Immature natural killer cell (primary cell): ENCODE data around the gene IPCEF1. TPM values are rescaled to one million over a fixed set of nuclear protein-coding genes. Genes with fewer than 3 reads are reported as not detected.
A peak's percentile ranks its signal among the peaks of the same experiment; 100 is the strongest.

Experiments
- DNase-seq, 3 donors: peaks; one replicate each; pipeline ENCODE4 v3.0.0; 2022; ENCODE audit warnings: mixed read lengths in 1 of 3
- H3K27ac Mint-ChIP-seq, 6 donors: one replicate each; pipeline ENCODE4 v1.8.0; 2020; ENCODE audit warnings: mixed read lengths in 6 of 6, mild to moderate bottlenecking in 5 of 6, inconsistent platforms in 4 of 6, moderate library complexity in 3 of 6
- H3K27me3 Mint-ChIP-seq, 3 donors: one replicate each; pipeline ENCODE4 v1.8.0; 2020 to 2021; ENCODE audit warnings: low read depth in 3 of 3, mild to moderate bottlenecking in 3 of 3, mixed read lengths in 3 of 3, moderate library complexity in 3 of 3, inconsistent platforms in 1 of 3
- H3K36me3 Mint-ChIP-seq, 3 donors: one replicate each; pipeline ENCODE4 v1.8.0; 2020; ENCODE audit warnings: mixed read lengths in 3 of 3, inconsistent platforms in 2 of 3, mild to moderate bottlenecking in 2 of 3
- H3K4me1 Mint-ChIP-seq, 2 donors: one replicate each; pipeline ENCODE4 v1.8.0; 2020; ENCODE audit warnings: inconsistent platforms in 2 of 2, mild to moderate bottlenecking in 2 of 2, mixed read lengths in 2 of 2, moderate library complexity in 1 of 2
- H3K4me3 Mint-ChIP-seq, 5 donors: one replicate each; pipeline ENCODE4 v1.8.0; 2020; ENCODE audit warnings: mild to moderate bottlenecking in 5 of 5, mixed read lengths in 5 of 5, inconsistent platforms in 3 of 5, moderate library complexity in 3 of 5
- H3K9me3 Mint-ChIP-seq, 6 donors: one replicate each; pipeline ENCODE4 v1.8.0; 2020; ENCODE audit warnings: mild to moderate bottlenecking in 6 of 6, mixed read lengths in 6 of 6, inconsistent platforms in 4 of 6, moderate library complexity in 3 of 6
- polyA plus RNA-seq, 3 donors: library from polyadenylated mRNA; unstranded; fragments of 300-500 nt; fragmentation: Illumina TruSeq; gene quantifications; one replicate each; pipeline ENCODE4 v1.2.3, GENCODE V29; 2021

The IPCEF1 gene
- polyA plus RNA-seq, 3 donors from 2014 or later = 31.2 to 54.3 (median 35.2) TPM

DNA sequence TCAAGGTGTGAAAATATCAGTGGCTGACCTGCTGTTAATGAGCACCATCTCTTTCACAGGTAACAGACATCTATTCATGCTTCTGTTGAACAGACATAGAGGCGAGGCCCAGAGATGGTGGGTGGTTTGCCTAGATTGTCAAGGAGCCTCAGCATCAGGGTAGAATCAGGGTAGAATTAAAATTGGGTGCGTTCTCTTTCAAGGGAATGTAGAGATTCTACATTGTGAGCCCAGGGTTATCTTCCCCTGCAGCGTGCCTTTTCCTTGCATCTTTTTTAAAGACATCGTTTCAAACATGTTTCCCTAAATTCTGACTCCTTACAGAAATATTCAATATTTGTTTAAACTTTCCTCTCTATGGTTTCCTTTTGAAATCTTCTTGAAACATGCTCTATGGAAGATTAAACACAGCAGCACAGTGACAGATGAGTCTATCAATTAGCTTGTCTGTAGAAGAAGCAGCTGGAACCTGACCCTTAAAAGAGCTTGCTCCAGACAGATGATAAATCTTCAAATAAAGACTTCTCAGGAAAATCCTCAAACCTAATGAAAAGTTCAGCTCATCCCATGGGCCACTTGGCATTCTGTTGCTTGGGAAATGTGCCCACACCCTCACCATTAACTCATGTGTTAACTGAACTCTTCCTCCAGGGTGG is 119.8 kb downstream of the IPCEF1 start:
- no peak for DNase-seq
- Mint-ChIP-seq H3K9me3 (no peaks in the 10 kb centered on the region), H3K27me3 (no peaks in the 10 kb centered on the region), H3K27ac (peak overlapping the region in 2 of 6 donors; percentile 70 to 71), H3K4me1 (peaks cover 63 to 94% of the 10 kb centered on the region in 2 donors), H3K36me3 (peaks cover 3 to 9% (median 5%) of the 10 kb centered on the region in 3 donors), H3K4me3 (no peak overlapping the region)

DNA sequence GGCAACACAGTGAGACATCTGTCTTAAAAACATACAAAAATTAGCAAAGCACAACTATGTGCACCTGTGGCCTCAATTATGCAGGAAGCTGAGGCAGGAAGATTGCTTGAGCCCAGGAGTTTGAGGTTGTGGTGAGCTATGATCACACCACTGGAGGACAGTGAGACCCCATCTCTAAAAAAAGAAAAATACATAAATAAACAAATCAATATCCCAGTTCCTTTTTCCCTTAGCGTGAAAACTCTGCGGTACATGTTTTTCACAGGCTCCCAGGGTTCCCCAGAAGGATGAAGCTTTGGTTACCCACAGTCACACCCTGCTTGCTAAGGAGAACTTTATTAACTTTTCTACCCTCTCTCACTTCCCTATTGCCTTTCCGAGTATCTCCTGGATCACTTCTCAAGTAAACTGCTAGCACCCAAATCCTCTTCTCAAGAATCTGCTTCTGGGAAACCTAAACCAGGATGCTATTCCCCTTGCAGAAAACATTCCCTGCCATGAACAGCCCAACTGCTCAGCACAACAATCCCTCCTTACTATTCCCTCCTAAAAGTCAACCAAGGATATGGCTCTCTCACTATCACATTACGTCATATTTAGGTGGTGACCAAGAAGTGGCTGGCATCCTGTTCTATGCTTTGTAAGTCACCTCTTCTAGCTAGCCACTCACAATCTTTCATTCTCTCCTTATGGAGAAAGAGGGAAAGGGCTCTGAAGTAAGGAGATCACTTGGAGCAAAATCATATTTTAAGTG is 122.4 kb downstream of the IPCEF1 start:
- Mint-ChIP-seq H3K27me3 (peaks cover 0 to 2% (median 0%) of the 10 kb centered on the region in 3 donors), H3K36me3 (no peaks in the 10 kb centered on the region), H3K4me1 (peaks cover 70 to 94% of the 10 kb centered on the region in 2 donors), H3K27ac (peak overlapping the region; percentile 53 to 91 (median 85)), H3K9me3 (no peaks in the 10 kb centered on the region), H3K4me3 (peak overlapping the region in 4 of 5 donors; percentile 1 to 44 (median 10))
- no peak for DNase-seq

DNA sequence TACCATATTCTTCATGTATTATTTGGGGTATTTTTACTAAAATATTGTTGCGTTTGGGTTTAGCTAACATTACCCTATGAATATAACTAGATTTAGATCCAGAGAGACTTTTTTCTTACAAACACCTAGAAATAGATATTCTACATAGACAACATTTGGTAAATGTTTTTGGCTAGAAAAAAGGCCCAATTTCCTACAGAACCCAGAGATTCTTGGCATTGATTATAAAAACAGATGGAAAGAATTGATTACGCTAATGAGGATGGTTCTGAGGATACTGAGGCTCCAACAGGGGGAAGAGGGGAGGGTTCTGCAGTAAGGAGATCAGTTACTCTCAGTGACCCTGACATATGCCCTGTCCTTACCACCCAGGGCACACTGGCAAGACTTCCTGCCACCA is 123.2 kb downstream of the IPCEF1 start:
- peak overlapping the region in 1 of 5 donors; percentile 38 for H3K4me3 Mint-ChIP-seq
- peaks cover 0 to 1% (median 0%) of the 10 kb centered on the region in 3 donors for H3K36me3 Mint-ChIP-seq
- peaks cover 0 to 2% (median 0%) of the 10 kb centered on the region in 3 donors for H3K27me3 Mint-ChIP-seq
- no peak for DNase-seq
- no peaks in the 10 kb centered on the region for H3K9me3 Mint-ChIP-seq
- H3K27ac Mint-ChIP-seq = peak overlapping the region; percentile 53 to 91 (median 85)
- H3K4me1 Mint-ChIP-seq = peaks cover 75 to 94% of the 10 kb centered on the region in 2 donors

DNA sequence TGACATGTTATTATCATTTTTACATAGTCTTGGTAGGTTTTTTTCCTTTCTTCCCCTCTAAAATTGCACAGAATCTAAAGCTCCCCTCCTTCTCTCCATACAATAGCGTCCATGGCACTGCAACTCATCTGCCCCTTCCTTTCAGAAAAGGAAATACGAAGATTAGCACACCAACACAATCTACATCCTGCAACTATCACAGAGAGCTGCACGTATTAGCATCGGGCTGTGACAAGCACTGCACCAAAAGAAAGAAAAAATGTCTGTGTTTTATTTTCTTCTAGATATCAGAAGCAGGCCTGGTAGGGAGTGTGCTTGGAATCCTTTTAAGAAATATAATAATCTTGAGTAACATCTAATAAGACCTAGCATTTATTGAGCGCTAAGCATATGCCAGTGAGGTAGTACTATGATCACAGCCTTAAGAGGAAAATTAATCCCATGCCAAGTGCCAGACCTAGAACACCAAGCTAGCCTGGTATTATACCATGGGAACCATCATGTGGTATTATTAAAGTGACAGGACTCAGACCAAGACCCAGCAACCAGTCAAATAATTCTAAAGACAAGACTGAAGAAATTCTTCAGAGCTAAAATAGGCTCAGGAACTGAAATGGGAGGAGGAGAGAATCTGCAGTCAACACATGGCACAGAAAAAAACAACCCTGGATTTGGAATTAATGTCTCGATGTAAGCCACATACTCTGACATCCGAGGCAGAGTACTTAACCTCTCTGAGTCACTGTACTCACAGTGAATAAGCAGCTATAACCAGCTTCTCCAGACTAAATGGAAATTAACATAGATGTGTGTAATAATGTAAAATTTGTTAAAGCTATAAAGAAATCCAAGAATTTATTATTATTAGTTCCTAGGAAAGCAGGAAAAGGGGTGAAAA is 124.3 kb downstream of the IPCEF1 start:
- Mint-ChIP-seq H3K9me3 (no peaks in the 10 kb centered on the region), H3K27me3 (peaks cover 0 to 2% (median 0%) of the 10 kb centered on the region in 3 donors), H3K27ac (peak overlapping the region; percentile 80 to 91 (median 86)), H3K4me1 (peaks cover 78 to 94% of the 10 kb centered on the region in 2 donors), H3K4me3 (peak overlapping the region; percentile 62 to 78 (median 72)), H3K36me3 (peaks cover 0 to 3% (median 0%) of the 10 kb centered on the region in 3 donors)
- DNase-seq = peak in 1 of 3 donors; percentile 42

DNA sequence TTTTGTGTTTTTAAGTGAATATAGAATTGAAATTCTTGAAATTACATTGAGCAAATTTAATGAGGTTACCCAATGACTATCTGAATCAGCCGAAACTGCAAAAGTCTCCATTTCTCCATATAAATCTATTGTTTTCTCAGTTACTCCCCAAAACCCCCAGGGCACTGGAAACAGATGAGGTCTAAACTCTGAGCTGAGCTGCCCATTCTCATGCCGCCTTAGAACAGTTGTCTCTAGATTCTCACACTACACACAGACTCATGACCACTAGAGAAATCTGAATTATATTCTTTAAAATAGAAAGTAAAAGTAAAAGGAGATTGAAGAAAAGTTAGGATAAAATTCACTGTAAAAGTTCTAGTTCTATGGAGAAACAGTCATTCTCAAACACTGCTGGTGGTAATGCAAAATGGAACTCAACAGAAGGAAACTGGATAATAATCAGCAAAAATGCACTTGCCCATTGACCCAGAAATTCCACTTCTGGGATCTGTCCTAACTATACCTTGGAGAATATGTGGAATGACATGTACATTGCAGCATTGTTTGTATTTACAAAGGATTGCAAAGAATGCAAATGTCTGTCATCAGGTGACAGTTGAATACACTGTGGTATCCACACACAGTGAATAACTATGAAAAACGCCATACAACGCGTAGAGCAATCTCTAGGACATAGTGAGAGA is 125.5 kb downstream of the IPCEF1 start:
- H3K27ac Mint-ChIP-seq = peak overlapping the region; percentile 80 to 91 (median 86)
- H3K27me3 Mint-ChIP-seq = peaks cover 0 to 2% (median 0%) of the 10 kb centered on the region in 3 donors
- DNase-seq = peak in 1 of 3 donors; percentile 37
- peak overlapping the region; percentile 62 to 78 (median 72) for H3K4me3 Mint-ChIP-seq
- peaks cover 76 to 89% of the 10 kb centered on the region in 2 donors for H3K4me1 Mint-ChIP-seq
- peaks cover 0 to 6% (median 0%) of the 10 kb centered on the region in 3 donors for H3K36me3 Mint-ChIP-seq
- H3K9me3 Mint-ChIP-seq = no peaks in the 10 kb centered on the region

DNA sequence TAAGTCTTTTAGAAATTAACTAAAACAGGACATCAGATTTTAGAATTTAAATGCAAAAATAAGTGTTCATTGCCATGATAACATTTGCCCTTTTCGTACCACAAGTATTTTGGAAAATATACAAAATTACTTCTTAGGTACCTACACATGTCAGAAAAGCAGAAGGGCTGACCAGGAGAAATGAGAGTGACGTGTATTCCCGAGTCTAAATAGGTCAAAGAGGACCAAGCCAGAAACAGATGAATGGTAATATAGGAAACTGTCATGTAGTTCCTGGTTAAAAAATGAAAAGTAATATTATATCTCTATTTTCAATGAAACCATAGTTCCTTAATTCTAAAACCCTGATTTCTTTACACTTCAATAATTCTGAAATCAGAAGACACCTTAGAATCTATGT is 126.2 kb downstream of the IPCEF1 start:
- Mint-ChIP-seq H3K36me3 (peaks cover 0 to 6% (median 0%) of the 10 kb centered on the region in 3 donors), H3K4me1 (peaks cover 79 to 89% of the 10 kb centered on the region in 2 donors), H3K27ac (peak overlapping the region; percentile 86 to 97 (median 92)), H3K27me3 (peaks cover 0 to 2% (median 0%) of the 10 kb centered on the region in 3 donors), H3K9me3 (no peaks in the 10 kb centered on the region), H3K4me3 (peak overlapping the region; percentile 80 to 92 (median 86))
- DNase-seq = no peak

DNA sequence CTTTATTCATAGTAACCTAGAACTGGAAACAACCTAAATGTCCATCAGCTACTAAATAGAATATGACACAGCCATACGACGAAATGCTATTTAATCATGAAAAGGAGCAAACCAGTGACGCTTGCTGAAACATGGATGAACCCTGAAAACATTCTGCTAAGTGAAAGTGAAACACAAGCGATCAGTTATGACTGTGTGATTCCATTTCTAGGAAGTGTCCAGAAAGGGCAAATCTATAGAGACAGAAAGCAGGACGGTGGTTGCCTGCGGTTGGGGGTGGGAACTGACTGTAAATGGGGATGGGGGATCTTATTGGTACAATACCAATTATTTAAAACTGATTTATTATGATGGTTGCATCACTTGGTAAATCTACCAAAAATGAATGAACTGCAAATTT is 126.8 kb downstream of the IPCEF1 start:
- H3K27me3 Mint-ChIP-seq = peaks cover 0 to 2% (median 0%) of the 10 kb centered on the region in 3 donors
- DNase-seq = peak; percentile 57 to 63 (median 60)

DNA sequence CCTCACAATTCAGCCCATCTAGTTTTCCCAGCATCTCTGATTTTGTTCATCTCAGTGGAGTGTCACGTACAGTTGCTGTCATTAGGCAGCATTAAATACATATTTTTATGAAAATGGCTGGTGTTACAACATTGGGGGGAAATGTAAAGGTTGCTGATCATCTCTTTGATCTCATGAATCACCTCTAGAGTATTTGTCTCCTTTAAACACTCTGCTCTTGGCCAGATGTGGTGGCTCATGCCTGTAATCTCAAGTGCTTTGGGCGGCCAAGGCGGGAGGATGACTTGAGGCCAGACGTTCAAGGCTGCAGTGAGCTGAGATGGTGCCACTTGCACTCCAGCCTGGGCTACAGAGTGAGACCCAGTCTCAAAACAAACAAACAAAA is 128.1 kb downstream of the IPCEF1 start:
- Mint-ChIP-seq H3K36me3 (peaks cover 0 to 6% (median 0%) of the 10 kb centered on the region in 3 donors), H3K27me3 (peaks cover 0 to 2% (median 0%) of the 10 kb centered on the region in 3 donors), H3K4me3 (peak overlapping the region in 3 of 5 donors; percentile 8 to 90 (median 82)), H3K4me1 (peaks cover 69 to 86% of the 10 kb centered on the region in 2 donors), H3K9me3 (no peaks in the 10 kb centered on the region), H3K27ac (peak overlapping the region; percentile 22 to 91 (median 65))
- no peak for DNase-seq

More for the DNA sequence above, 126.8 kb downstream of the IPCEF1 start:
- no peaks in the 10 kb centered on the region for H3K9me3 Mint-ChIP-seq
- peaks cover 78 to 90% of the 10 kb centered on the region in 2 donors for H3K4me1 Mint-ChIP-seq
- peak overlapping the region; percentile 80 to 92 (median 86) for H3K4me3 Mint-ChIP-seq
- H3K36me3 Mint-ChIP-seq = peaks cover 0 to 6% (median 0%) of the 10 kb centered on the region in 3 donors
- peak overlapping the region; percentile 86 to 97 (median 92) for H3K27ac Mint-ChIP-seq

DNA sequence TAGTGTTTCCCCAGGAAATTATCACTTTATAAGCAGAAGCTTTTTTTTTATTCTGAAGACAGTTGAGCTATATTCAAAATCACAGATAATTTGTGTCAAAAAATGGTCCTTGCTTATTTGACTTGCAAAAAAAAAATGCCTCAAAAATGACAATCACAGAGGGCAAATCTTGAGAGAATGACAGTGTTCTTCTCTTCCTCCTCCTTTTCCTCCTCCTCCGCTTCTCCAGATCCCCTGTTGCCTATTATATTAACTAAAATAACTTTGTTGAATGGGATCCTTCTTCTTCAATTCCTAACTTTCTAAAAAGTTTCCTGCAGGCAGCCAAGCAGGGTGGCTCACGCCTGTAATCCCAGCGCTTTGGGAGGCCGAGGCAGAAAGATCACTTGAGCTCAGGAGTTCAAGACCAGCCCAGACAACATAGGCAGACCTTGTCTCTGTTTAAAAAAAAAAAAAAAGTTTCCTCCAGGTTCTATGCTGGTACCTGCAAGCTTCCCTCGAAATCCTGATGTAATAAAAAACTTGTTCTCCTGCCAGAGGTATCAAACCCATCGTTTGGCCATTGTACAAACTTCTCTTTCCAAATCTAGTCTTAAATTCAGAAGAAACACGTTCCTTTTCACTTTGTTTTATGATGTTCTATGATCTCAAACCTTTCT is 128.6 kb downstream of the IPCEF1 start:
- DNase-seq = no peak
- Mint-ChIP-seq H3K4me3 (peak overlapping the region in 2 of 5 donors; percentile 8 to 90), H3K36me3 (peaks cover 0 to 8% (median 0%) of the 10 kb centered on the region in 3 donors), H3K27ac (peak overlapping the region; percentile 22 to 91 (median 65)), H3K27me3 (peaks cover 0 to 2% (median 0%) of the 10 kb centered on the region in 3 donors), H3K4me1 (peaks cover 69 to 86% of the 10 kb centered on the region in 2 donors), H3K9me3 (no peaks in the 10 kb centered on the region)

DNA sequence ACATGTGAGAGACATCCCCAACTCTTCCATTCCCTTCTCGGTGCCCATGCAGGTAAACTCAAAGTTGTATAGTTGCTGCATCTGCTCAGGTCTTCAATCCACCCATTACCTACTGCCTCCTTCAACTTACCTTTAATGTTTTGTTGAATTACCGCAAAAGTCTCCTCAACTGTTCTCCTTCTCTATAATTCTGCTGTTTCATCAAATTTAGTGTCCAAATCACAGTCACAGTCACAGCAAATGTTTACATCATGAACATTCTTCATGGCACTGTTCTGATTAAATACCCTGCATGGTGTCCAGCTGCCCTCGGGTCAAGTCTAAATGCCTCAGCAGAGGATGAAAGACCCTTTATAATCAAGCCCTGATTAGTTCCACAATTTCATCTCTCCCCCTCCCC is 130.1 kb downstream of the IPCEF1 start:
- peaks cover 0 to 17% (median 7%) of the 10 kb centered on the region in 3 donors for H3K36me3 Mint-ChIP-seq
- peaks cover 0 to 2% (median 0%) of the 10 kb centered on the region in 3 donors for H3K27me3 Mint-ChIP-seq
- peaks cover 70 to 86% of the 10 kb centered on the region in 2 donors for H3K4me1 Mint-ChIP-seq
- H3K27ac Mint-ChIP-seq = peak overlapping the region in 3 of 6 donors; percentile 12 to 42 (median 41)
- no peak overlapping the region for H3K4me3 Mint-ChIP-seq
- DNase-seq = no peak
- no peaks in the 10 kb centered on the region for H3K9me3 Mint-ChIP-seq

DNA sequence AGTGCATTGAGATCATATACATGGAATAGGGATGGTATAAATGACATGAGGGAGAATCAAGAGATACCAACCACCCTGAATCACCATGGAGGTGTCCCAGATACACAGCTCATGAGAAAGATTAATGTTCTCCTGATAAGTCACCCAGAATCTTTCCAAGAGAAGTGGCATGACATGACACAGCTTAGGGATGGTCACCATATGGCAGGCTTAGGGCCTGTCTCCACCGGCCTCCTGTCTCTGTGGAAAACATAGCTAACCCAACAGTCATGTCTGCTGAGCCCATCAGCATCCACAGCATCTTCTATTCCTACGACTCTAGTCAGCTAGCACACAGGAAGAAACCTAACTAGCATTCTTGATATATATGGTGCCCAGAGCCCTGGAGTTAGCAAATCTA is 133.3 kb downstream of the IPCEF1 start:
- Mint-ChIP-seq H3K27me3 (no peaks in the 10 kb centered on the region), H3K4me1 (peaks cover 52 to 81% of the 10 kb centered on the region in 2 donors), H3K4me3 (no peak overlapping the region), H3K9me3 (no peaks in the 10 kb centered on the region), H3K36me3 (peaks cover 15 to 35% (median 22%) of the 10 kb centered on the region in 3 donors), H3K27ac (peak overlapping the region in 3 of 6 donors; percentile 36 to 80 (median 63))
- no peak for DNase-seq

DNA sequence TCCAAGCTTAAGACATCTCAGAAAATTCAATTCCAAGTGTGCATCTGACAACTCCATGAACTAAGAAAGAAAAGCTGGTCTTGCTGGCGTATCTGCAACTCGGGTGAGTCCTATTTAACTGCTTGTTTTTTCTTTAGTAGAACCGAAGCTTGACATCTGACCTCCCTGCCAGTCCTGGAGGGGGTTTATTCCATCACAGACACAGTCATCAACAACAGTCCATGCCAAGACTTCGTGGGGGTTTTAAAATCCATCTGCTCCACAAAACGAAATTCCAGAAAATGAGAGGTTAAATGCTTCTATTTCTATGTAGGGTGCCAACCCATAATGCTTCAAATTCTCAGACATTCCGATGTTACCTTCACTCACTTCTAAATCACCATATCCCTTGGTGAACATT is 133.9 kb downstream of the IPCEF1 start:
- Mint-ChIP-seq H3K27ac (peak overlapping the region in 5 of 6 donors; percentile 12 to 87 (median 63)), H3K4me1 (peaks cover 50 to 81% of the 10 kb centered on the region in 2 donors), H3K4me3 (peak overlapping the region in 1 of 5 donors; percentile 51), H3K36me3 (peaks cover 21 to 40% (median 26%) of the 10 kb centered on the region in 3 donors), H3K9me3 (no peaks in the 10 kb centered on the region), H3K27me3 (no peaks in the 10 kb centered on the region)
- no peak for DNase-seq
